C4-2B (cell line): ENCODE measurements around the gene RTBDN.

Experiments
- H3K27ac ChIP-seq: fragments of 450-650 bp; 2 replicates; pipeline ENCODE4 v1.5.1; 2017
- ZFX ChIP-seq: fragments of 450-650 bp; IDR thresholded peaks from 2 replicates; pipeline ENCODE4 v1.6.1; 2017
- TF ChIP-seq, protein P1 (sequence below): fragments of 450-650 bp; conservative IDR thresholded peaks from 2 replicates; pipeline ENCODE4 v1.5.1; 2017; ENCODE audit warnings: mild to moderate bottlenecking

The RTBDN gene

DNA sequence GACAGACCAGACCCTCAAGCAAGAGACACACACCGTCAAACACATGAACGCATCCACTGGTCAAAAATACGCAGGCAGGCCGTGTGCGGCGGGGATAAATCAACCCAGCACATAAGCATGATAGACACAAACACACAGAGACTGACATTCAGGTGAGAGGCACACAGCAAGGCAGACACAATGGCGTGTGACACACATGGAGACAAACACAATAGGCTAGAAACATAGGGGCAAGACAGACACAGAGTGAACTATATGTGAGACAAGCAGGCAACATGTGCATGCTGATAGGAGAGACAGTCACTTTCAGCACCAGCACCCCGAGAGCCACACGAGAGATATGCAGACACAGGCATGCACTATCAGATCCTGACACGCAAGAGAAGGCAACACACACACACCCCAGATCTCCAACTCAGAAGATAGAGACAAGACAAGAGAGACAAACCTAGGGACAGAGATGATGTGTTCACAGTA lies 49.9 kb downstream of the RTBDN start:
- peak overlapping the region; percentile 95 for H3K27ac ChIP-seq
- TF ChIP-seq, protein P1, sequence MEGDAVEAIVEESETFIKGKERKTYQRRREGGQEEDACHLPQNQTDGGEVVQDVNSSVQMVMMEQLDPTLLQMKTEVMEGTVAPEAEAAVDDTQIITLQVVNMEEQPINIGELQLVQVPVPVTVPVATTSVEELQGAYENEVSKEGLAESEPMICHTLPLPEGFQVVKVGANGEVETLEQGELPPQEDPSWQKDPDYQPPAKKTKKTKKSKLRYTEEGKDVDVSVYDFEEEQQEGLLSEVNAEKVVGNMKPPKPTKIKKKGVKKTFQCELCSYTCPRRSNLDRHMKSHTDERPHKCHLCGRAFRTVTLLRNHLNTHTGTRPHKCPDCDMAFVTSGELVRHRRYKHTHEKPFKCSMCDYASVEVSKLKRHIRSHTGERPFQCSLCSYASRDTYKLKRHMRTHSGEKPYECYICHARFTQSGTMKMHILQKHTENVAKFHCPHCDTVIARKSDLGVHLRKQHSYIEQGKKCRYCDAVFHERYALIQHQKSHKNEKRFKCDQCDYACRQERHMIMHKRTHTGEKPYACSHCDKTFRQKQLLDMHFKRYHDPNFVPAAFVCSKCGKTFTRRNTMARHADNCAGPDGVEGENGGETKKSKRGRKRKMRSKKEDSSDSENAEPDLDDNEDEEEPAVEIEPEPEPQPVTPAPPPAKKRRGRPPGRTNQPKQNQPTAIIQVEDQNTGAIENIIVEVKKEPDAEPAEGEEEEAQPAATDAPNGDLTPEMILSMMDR = no peak
- no peak for TF ChIP-seq ZFX

GRCh38 chr19:12783849-12784393 lies 50.5 kb downstream of the RTBDN start:
- H3K27ac ChIP-seq = peak overlapping the region; percentile 95
- no peak for TF ChIP-seq ZFX
- TF ChIP-seq, protein P1 = no peak

DNA sequence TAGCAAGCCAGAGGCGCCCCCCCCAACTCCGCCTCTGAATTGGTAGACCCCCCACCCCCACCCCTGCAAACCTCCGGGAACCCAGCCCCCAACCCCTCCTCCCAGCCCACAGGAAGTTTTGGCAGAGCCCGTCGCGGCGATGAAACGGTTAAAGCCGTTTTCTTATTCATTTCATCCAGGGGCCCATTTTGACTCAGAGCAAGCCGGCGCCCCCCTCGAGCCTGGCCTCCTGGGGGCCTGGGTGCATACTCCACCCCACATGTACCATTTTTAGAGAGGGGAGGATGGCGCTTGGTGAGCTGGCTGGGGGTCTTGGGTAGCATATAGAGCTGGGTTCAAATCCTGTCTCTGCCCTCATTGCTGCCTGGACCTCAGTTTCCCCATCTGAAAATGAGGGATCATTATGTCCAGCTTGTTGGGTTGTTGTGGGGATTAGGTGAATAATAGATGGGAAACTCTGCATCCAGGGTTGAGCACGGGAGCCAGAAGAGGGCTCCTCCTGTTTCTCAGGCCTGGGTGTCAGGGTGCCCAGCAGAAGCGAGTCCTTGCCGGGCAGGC lies 51.0 kb downstream of the RTBDN start:
- H3K27ac ChIP-seq = peak overlapping the region; percentile 95
- no peak for TF ChIP-seq ZFX
- TF ChIP-seq, protein P1 = no peak

DNA sequence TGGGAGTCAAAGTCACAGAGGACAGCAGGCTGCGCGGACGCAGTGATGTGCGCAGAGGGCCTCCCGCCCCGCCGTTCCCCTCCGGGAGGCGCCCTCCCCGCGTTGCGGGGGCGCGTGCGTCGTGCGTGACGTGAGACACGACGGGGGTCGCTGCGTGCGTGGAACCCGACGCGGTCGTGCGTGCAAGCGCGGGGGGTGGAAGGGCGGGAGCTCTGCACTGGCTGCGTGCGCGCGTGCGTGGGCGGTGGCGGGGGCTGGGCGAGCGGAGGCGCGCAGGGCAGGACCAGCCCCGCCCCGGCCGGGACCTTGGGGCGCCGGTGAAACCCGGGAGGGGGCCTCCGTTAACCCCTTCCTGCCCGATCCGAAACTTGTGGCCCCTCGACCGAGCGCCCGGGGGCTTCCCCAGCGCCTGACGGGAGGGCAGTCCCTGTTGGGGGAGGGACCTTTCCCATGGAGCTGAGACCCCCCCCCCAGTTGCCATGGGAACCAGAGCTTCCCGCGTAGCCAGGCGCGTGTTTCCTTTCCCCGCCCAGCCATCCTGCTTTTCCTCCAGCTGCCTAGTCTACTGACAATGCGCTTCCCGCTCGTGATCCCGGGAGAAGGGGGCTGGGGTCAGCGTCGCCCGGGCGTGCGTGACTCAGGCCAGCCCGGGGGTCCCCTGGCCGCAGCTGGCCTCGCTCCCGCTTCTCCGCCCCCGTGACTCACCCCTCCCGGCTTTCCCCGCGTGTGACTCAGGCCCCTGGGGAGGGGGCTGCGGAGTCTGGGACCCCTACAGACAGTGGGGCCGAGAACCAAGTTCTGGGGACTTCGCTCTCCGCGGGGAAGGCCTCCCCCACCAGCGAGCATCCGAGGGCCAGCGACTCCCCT lies 51.7 kb downstream of the RTBDN start:
- peak overlapping the region; percentile 95 for H3K27ac ChIP-seq
- TF ChIP-seq, protein P1 = no peak
- no peak for TF ChIP-seq ZFX

- H3K27ac ChIP-seq = peak overlapping the region; percentile 95
- no peak for TF ChIP-seq ZFX
- TF ChIP-seq, protein P1 = no peak
These were observed 52.3 kb downstream of the RTBDN start for GRCh38 chr19:12782174-12782423.

GRCh38 chr19:12779162-12779993 lies 55.0 kb downstream of the RTBDN start:
- H3K27ac ChIP-seq = no peak overlapping the region
- TF ChIP-seq ZFX = no peak
- TF ChIP-seq, protein P1 = no peak

DNA sequence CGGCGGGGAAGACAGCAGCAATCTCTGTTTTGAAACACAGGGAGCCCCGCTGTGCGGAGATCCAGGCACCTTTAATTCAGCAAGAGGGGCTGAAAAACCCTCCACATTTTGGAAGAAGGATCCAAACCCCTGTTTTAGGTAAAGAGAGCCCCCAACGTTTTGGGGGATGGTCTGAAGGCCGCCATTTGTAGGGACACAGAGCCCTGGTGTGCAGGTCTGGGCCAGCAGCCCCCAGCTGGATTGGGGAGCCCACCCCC lies 55.5 kb downstream of the RTBDN start:
- TF ChIP-seq ZFX = no peak
- TF ChIP-seq, protein P1 = no peak
- no peak overlapping the region for H3K27ac ChIP-seq
